ENCODE results near the gene UBXN1.

The UBXN1 gene

GRCh38 chr11:62645946-62646824 is 32.7 kb downstream of the UBXN1 start, which contains the start of gene GANAB:
Gene GANAB, minus strand, starts transcription at chr11:62646613. Its CDS starts 14 bp downstream, at chr11:62646599.
- DNase-seq (ENCODE audit: low read depth), result peak; percentile 99

DNA sequence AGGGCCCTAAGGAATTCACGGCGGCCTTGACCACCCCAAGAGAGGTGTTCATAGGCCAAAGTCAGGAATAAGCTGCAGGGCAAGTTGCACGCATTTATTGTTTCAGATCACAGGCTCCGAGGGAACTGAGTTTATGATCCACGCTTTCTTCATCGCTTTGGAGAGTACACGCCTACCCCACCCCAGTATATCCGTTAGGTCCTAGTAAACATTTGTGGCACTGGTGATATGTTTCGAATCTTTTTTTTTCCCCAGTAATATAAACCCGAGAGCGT is 33.3 kb downstream of the UBXN1 start:
- peak; percentile 26 for DNase-seq (ENCODE audit: low read depth)

GRCh38 chr11:62644220-62644619 is 34.7 kb downstream of the UBXN1 start:
- no peak for DNase-seq (ENCODE audit: low read depth)

- DNase-seq (ENCODE audit: low read depth), result no peak
Measured at GRCh38 chr11:62632492-62632891, 46.4 kb downstream of the UBXN1 start.

DNA sequence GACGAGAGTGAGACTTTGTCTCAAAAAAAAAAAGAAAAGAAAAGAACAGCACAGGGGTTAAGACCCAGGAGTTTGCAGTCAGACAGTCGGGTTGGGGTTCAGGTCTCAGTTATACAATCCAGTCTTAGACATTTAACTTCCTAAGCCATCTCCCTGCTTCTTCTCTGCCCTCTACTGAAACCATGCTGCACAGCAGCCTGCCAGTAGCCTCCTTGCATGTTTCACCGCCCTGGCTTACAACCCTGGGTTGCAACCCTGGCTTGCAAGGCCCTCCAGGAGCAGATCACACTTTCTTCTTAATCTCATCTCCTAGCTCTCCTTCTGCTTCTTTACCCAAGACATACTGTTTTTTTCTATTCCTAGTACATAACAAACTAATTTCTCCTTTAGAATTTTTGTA is 51.2 kb downstream of the UBXN1 start:
- DNase-seq (ENCODE audit: low read depth), result no peak
